Measurements from ENCODE around the gene DPP9.

DPP9 gene

GRCh38 chr19:4730740-4731171 lies 7.1 kb upstream of the DPP9 start:
- DNase-seq (ENCODE audit: low spot score): no peak
- TF ChIP-seq CTCF (IDR thresholded peaks at IDR 0.05; ENCODE audit: extremely low read depth, insufficient read depth, missing control alignments): peak; percentile 62
- in situ Hi-C loops (cut with MboI; ENCODE audit: low pct_unique_long_range_greater_than_20kb, low sequenced_read_pairs, unreplicated experiment): no loop called here

- in situ Hi-C loops (cut with MboI; ENCODE audit: low pct_unique_long_range_greater_than_20kb, low sequenced_read_pairs, unreplicated experiment): no loop called here
- DNase-seq (ENCODE audit: low spot score): no peak
- no peak for TF ChIP-seq CTCF (IDR thresholded peaks at IDR 0.05; ENCODE audit: extremely low read depth, insufficient read depth, missing control alignments)
Observed at GRCh38 chr19:4728871-4729270, 5.2 kb upstream of the DPP9 start.

- in situ Hi-C loops (cut with MboI; ENCODE audit: low pct_unique_long_range_greater_than_20kb, low sequenced_read_pairs, unreplicated experiment): no loop called here
- TF ChIP-seq CTCF (IDR thresholded peaks at IDR 0.05; ENCODE audit: extremely low read depth, insufficient read depth, missing control alignments): no peak
- peak; percentile 58 for DNase-seq (ENCODE audit: low spot score)
Observed at GRCh38 chr19:4722671-4723594, 709 bp downstream of the DPP9 start.

GRCh38 chr19:4721196-4721595 lies 2.4 kb downstream of the DPP9 start:
- no peak for TF ChIP-seq CTCF (IDR thresholded peaks at IDR 0.05; ENCODE audit: extremely low read depth, insufficient read depth, missing control alignments)
- in situ Hi-C loops (cut with MboI; ENCODE audit: low pct_unique_long_range_greater_than_20kb, low sequenced_read_pairs, unreplicated experiment): no loop called here
- no peak for DNase-seq (ENCODE audit: low spot score)

GRCh38 chr19:4720037-4720700 lies 3.5 kb downstream of the DPP9 start:
- no peak for DNase-seq (ENCODE audit: low spot score)
- in situ Hi-C loops (cut with MboI; ENCODE audit: low pct_unique_long_range_greater_than_20kb, low sequenced_read_pairs, unreplicated experiment): no loop called here
- TF ChIP-seq CTCF (IDR thresholded peaks at IDR 0.05; ENCODE audit: extremely low read depth, insufficient read depth, missing control alignments): no peak

GRCh38 chr19:4719499-4719866 lies 4.2 kb downstream of the DPP9 start:
- DNase-seq (ENCODE audit: low spot score): no peak
- in situ Hi-C loops (cut with MboI; ENCODE audit: low pct_unique_long_range_greater_than_20kb, low sequenced_read_pairs, unreplicated experiment): no loop called here
- no peak for TF ChIP-seq CTCF (IDR thresholded peaks at IDR 0.05; ENCODE audit: extremely low read depth, insufficient read depth, missing control alignments)
